Ascending aorta (tissue), 2 donors: ENCODE measurements around the gene RESP18. TPM values are rescaled to one million over a fixed set of nuclear protein-coding genes. Genes with fewer than 3 reads are reported as not detected.

Experiments
- DNase-seq, 2 donors: peaks; one replicate each; pipeline ENCODE4 v3.0.0-alpha.2; 2019; ENCODE audit warnings: low spot score in 2 of 2
- H3K27ac ChIP-seq, 2 donors: fragments of 200-600 bp; sonication (generic); one replicate each; pipeline ENCODE4 v1.5.1; 2016 to 2017; ENCODE audit warnings: mild to moderate bottlenecking in 1 of 2
- H3K27me3 ChIP-seq: fragments of 200-600 bp; sonication (generic); one replicate; pipeline ENCODE4 v1.5.1; 2017
- H3K36me3 ChIP-seq, 2 donors: fragments of 200-600 bp; sonication (generic); one replicate each; pipeline ENCODE4 v1.5.1; 2016
- H3K4me1 ChIP-seq, 2 donors: fragments of 200-600 bp; sonication (generic); one replicate each; pipeline ENCODE4 v1.5.1; 2016 to 2017; ENCODE audit warnings: mild to moderate bottlenecking in 1 of 2
- H3K4me3 ChIP-seq, 2 donors: fragments of 200-600 bp; sonication (generic); one replicate each; pipeline ENCODE4 v1.5.1; 2016 to 2017; ENCODE audit warnings: mild to moderate bottlenecking in 1 of 2
- H3K9me3 ChIP-seq, 2 donors: fragments of 200-600 bp; sonication (generic); one replicate each; pipeline ENCODE4 v1.5.1; 2016
- intact Hi-C: fragments of 100-400 bp; cut with DNase I; formaldehyde crosslinking; loops from one replicate; pipeline ENCODE4 v1.15.1; 2023
- total RNA-seq: library from RNA; depleted of rRNA; stranded (reverse); fragments of >200 nt; gene quantifications from one replicate; pipeline ENCODE4 v1.1.0, GENCODE V29; 2016
- TF ChIP-seq, protein P1 (sequence below), 3 experiments: fragments of 200-600 bp in 2 of 3; fragments of 450-650 bp in 1 of 3; sonication (generic) in 2 of 3; IDR thresholded peaks; one replicate each; pipeline ENCODE4 v1.5.1; 2016 to 2019; ENCODE audit warnings: antibody characterized with exemption in 3 of 3, mild to moderate bottlenecking in 1 of 3, moderate library complexity in 1 of 3

RESP18 gene
- total RNA-seq, 1 donor from 2014 or later: not detected

DNA sequence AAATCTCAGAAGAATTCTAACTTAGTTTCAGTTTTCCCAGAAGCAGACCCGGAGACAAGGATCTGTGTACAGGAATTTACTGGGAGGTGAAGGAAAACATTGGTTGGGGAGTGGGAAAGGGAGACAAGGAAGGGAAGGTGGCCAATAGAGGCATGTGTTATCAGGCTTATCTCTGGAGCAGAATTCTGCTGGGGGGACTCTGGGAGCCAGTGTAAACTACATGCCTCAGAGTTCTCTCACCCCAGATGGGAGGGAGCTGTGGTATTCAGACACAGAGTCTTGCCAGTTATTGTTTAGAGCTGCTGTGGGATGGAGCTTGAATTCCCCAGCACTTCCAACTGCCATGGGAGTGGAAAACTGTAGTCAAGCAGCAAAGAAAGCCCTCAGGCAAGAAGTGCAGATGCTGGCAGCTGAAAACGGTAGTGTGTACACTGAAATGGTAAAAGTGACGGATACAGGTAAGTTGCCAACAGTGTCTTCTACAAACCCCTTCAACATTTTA is 36.2 kb upstream of the RESP18 start:
- Histone ChIP-seq H3K4me3 (peak overlapping the region in 1 of 2 donors; percentile 50), H3K4me1 (peaks cover 4 to 8% of the 10 kb centered on the region in 2 donors), H3K27me3 (no peaks in the 10 kb centered on the region), H3K36me3 (peaks cover 5 to 6% of the 10 kb centered on the region in 2 donors), H3K27ac (peak overlapping the region; percentile 38 to 52), H3K9me3 (no peaks in the 10 kb centered on the region)
- intact Hi-C loops: no loop called here
- TF ChIP-seq, protein P1, sequence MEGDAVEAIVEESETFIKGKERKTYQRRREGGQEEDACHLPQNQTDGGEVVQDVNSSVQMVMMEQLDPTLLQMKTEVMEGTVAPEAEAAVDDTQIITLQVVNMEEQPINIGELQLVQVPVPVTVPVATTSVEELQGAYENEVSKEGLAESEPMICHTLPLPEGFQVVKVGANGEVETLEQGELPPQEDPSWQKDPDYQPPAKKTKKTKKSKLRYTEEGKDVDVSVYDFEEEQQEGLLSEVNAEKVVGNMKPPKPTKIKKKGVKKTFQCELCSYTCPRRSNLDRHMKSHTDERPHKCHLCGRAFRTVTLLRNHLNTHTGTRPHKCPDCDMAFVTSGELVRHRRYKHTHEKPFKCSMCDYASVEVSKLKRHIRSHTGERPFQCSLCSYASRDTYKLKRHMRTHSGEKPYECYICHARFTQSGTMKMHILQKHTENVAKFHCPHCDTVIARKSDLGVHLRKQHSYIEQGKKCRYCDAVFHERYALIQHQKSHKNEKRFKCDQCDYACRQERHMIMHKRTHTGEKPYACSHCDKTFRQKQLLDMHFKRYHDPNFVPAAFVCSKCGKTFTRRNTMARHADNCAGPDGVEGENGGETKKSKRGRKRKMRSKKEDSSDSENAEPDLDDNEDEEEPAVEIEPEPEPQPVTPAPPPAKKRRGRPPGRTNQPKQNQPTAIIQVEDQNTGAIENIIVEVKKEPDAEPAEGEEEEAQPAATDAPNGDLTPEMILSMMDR (IDR thresholded peaks at IDR 0.05): no peak
- no peak for DNase-seq

DNA sequence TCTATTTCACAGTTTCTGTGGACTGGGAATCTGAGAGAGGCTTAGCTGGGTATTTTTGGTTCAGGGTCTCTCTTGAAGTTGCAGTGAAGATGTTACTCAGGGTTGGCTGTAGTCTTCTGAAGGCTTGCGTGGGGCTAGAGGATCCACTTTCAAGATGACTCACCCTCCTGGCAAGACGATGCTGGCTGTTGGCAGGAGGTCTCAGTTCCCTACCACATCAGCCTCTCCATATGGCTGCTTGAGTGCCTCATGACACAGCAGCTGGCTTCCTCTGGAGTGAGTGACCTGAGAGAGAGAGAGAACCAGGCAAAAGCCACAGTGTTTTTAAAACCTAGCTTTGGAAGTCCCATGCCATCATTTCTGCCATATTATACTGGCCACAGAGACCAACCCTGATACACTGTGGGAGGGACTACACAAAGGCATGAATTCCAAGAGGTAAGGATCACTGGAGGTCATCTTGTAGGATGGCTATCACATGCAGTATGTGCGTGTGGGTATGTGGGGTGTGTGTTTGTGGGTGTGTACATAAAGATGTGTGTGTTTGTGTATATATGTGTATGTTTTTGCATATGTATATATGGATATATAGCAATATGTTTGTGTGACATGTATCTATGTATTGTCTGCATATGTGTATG is 30.1 kb upstream of the RESP18 start:
- intact Hi-C loops: no loop called here
- Histone ChIP-seq H3K36me3 (no peaks in the 10 kb centered on the region), H3K4me3 (no peak overlapping the region), H3K27me3 (no peaks in the 10 kb centered on the region), H3K9me3 (no peaks in the 10 kb centered on the region), H3K4me1 (peaks cover 0 to 3% of the 10 kb centered on the region in 2 donors), H3K27ac (no peak overlapping the region)
- DNase-seq: no peak
- TF ChIP-seq, protein P1 (IDR thresholded peaks at IDR 0.05): no peak

DNA sequence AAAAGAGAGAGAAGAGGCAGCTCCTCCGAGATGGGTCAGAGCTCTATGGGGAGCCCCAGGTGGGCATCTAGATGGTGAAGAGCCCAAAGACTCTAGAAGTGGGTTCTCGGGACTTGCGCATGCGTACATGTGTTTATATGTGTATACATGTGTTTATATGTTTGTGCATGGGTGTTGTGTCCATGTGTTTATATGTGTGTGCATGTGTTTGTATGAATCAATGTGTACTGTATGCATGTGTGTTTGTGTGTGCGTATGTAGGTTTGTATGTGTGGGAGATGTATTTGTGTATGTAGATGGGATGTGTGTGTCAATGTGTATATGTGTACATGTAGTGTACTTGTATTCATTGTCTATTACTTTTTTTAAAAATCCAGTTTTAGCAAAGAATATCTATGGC is 29.5 kb upstream of the RESP18 start:
- H3K4me3 ChIP-seq: no peak overlapping the region
- no peaks in the 10 kb centered on the region for H3K9me3 ChIP-seq
- TF ChIP-seq, protein P1 (IDR thresholded peaks at IDR 0.05): no peak
- no peaks in the 10 kb centered on the region for H3K27me3 ChIP-seq
- no peak overlapping the region for H3K27ac ChIP-seq
- intact Hi-C loops: no loop called here
- peaks cover 0 to 3% of the 10 kb centered on the region in 2 donors for H3K4me1 ChIP-seq
- no peaks in the 10 kb centered on the region for H3K36me3 ChIP-seq
- DNase-seq: no peak

DNA sequence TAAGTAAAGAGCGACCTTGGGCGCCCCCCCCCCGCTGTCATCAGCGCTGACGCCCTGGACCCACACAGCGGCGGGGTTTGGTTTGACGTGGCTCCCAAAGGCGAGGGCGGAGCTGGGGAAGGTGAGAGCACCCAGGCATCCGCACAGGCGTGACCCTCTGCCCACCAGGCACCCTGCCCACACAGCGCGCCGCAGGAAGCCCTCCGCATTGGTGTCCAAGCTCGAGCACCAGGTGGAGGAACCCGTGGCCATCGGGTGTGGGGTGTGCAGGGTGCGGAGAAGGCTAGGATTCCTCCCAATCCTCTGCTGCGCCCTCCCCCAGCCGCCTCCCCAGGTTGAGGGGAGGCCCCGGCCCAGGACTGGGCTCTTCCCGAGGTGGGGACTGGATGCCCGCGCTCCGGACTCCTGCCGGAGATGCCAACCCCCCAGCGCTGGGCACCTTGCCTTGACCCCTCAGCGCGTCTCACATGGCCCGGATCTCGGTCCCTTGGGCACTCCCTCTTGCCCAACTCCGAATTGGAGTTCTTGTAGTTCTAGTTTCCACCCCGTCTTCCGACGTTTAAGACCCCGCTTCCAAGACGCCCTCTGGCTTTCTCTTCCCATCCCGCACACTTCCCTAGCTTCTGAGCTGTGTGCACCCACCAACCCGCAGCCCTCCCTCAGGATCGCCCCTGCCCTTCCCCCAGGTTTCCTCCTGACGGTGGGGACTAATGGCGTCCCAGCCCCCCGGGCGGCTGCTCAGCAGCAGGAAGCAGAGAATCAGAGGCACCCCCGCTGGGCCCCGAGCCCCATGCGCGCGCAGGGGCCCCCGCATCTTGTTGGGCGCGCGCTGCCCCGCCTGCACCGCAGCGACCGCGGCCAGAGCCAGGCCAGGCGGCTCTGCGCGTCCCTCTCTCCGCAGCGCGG is 25.9 kb upstream of the RESP18 start:
- DNase-seq: no peak
- TF ChIP-seq, protein P1 (IDR thresholded peaks at IDR 0.05): no peak
- H3K9me3 ChIP-seq: no peaks in the 10 kb centered on the region
- intact Hi-C loops: no loop called here
- no peak overlapping the region for H3K27ac ChIP-seq
- H3K4me3 ChIP-seq: peak overlapping the region in 1 of 2 donors; percentile 13
- H3K27me3 ChIP-seq: no peaks in the 10 kb centered on the region
- H3K36me3 ChIP-seq: no peaks in the 10 kb centered on the region
- H3K4me1 ChIP-seq: peaks cover 0 to 3% of the 10 kb centered on the region in 2 donors

DNA sequence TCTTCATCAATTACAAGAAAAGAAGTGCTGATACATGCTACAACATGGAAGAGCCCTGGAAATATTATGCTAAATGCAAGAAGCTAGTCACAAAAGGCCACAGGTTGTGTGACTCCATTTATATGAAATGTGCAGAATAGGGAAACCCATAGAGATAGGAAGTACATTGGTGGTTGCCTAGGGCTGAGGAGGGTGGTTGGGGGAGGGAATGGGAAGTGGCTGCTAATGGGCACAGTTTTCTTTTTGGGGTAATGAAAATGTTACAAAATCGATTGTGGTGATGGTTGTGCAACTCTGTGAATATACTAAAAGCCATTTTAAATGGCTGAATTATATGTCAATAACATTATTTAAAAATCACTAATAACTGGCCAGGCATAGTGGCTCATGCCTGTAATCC is 24.3 kb upstream of the RESP18 start:
- DNase-seq: no peak
- no peaks in the 10 kb centered on the region for H3K36me3 ChIP-seq

More for the DNA sequence above, 24.3 kb upstream of the RESP18 start:
- H3K4me3 ChIP-seq: no peak overlapping the region
- H3K27me3 ChIP-seq: no peaks in the 10 kb centered on the region
- TF ChIP-seq, protein P1 (IDR thresholded peaks at IDR 0.05): no peak
- no peaks in the 10 kb centered on the region for H3K9me3 ChIP-seq
- intact Hi-C loops: no loop called here
- peaks cover 0 to 3% of the 10 kb centered on the region in 2 donors for H3K4me1 ChIP-seq
- H3K27ac ChIP-seq: no peak overlapping the region
